HCT116 (cell line): Measurements from ENCODE around the gene SNW1.

Experiments
- EZH2 ChIP-seq: fragments of 200-600 bp; sonication (generic); IDR thresholded peaks from 2 replicates; pipeline ENCODE4 v1.6.1; 2017; ENCODE audit warnings: antibody characterized with exemption, mixed run types
- POLR2A ChIP-seq: IDR thresholded peaks from 2 replicates; pipeline ENCODE4 v1.7.0; 2011; ENCODE audit warnings: borderline replicate concordance; ENCODE audit not compliant: insufficient read depth, insufficient read length; ENCODE audit errors: extremely low read depth
- ZFX ChIP-seq: fragments of 450-650 bp; IDR thresholded peaks from 2 replicates; pipeline ENCODE4 v1.6.1; 2017
- ZNF274 ChIP-seq: fragments of 200-500 bp; sonication (Bioruptor generic); IDR thresholded peaks from 2 replicates; pipeline ENCODE4 v1.6.1; 2014; ENCODE audit warnings: mild to moderate bottlenecking, low read depth, low read length, inconsistent platforms
- TF ChIP-seq, protein P1 (sequence below), 3 experiments: fragments of 200-600 bp in 1 of 3; sonication (generic) in 1 of 3; IDR thresholded peaks in 2 of 3; conservative IDR thresholded peaks in 1 of 3; 2 replicates each; pipeline ENCODE4 v1.5.1; 2012 to 2017; ENCODE audit warnings: low read depth in 2 of 3, low read length in 2 of 3, antibody characterized with exemption in 1 of 3, borderline replicate concordance in 1 of 3, control low read depth in 1 of 3, mild to moderate bottlenecking in 1 of 3, mixed read lengths in 1 of 3, mixed run types in 1 of 3, moderate library complexity in 1 of 3; ENCODE audit not compliant: insufficient read depth in 1 of 3

DNA sequence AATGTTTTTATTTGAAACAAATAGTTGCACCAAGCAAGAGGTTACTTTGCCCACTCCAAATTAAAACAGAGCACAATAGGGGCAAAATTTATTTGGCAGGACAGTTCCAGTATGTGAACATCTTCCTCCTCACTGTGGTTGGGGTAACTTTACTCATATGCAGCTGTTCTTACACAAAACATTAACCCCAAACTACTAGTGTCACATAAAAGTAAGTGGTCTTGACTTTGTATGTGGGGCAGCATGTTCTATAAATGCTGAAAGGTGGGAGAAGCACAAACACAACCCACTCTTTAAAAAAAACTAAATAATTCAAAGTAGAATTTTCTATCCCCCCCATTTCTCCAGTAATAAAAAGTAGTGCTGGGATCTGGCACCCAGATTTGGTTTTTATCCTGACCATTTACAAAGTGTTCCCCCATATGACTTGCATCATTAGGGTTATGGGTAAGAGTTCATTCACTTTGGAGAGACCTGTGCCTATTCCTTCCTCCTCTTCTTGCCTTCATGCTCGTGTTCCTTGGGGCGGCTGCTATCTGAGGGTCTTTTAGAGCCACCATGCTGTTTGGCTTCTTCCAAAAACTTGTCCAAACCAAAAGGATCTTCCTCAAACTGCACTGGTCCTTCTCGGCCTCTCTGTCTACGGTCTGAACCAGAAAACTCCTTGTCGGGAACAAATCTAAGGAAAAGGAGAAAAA, 43.2 kb downstream of the SNW1 start:
- TF ChIP-seq, protein P1, sequence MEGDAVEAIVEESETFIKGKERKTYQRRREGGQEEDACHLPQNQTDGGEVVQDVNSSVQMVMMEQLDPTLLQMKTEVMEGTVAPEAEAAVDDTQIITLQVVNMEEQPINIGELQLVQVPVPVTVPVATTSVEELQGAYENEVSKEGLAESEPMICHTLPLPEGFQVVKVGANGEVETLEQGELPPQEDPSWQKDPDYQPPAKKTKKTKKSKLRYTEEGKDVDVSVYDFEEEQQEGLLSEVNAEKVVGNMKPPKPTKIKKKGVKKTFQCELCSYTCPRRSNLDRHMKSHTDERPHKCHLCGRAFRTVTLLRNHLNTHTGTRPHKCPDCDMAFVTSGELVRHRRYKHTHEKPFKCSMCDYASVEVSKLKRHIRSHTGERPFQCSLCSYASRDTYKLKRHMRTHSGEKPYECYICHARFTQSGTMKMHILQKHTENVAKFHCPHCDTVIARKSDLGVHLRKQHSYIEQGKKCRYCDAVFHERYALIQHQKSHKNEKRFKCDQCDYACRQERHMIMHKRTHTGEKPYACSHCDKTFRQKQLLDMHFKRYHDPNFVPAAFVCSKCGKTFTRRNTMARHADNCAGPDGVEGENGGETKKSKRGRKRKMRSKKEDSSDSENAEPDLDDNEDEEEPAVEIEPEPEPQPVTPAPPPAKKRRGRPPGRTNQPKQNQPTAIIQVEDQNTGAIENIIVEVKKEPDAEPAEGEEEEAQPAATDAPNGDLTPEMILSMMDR (IDR thresholded peaks at IDR 0.05 in 2 of 3, conservative IDR thresholded peaks at IDR 0.05 in 1 of 3; ENCODE audit: borderline replicate concordance in 1 of 3, insufficient read depth in 1 of 3, low read depth in 2 of 3, low read length in 2 of 3): no peak
- no peak for TF ChIP-seq EZH2
- TF ChIP-seq POLR2A: no peak
- TF ChIP-seq ZNF274: no peak
- TF ChIP-seq ZFX: no peak
